Measurements from ENCODE around the gene DPP7.
A peak's percentile ranks its signal among the peaks of the same experiment; 100 is the strongest.

Gene DPP7

DNA sequence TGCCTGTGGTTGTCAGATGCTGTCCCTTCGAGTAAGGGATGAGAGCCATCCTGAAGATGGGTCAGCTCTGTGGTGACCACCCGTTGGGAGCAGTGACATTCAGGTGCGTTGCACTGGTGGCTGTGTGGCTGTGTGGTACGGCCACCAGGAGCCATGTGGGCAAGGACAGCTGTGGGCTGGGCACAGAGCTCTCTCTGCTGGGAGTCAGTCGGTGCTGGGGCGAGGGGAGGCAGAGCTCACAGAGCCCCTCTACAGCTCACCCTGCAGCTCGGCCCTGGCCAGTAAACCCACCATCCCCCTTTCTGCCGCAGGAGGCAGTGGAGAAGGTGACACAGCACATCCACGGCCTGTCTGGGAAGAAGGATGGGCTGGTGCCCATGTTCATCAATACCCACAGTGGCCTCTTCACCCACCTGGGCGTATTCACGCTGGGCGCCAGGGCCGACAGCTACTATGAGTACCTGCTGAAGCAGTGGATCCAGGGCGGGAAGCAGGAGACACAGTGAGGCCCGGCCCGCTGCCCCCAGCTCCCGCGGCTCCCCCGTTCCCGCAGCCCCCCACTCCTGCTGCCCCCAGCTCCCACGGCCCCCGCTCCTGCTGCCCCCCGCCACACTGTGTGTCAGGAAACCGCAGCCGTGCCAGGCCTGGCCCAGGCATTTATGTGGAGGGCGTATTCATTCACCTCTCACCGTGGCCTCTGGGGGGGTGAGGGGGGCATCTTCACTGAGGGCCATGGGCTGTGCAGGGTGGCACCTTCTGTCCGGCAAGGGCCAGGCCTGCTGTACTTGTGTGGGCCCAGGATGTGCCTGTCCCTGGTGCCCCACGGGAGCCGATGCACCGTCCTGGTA lies 8.5 kb downstream of the DPP7 start:
- intact Hi-C loops (cut with DNase I), result no loop called here
- no peak for DNase-seq

- intact Hi-C loops (cut with DNase I), result no loop called here
- no peak for DNase-seq
Measured at GRCh38 chr9:137103206-137103999, 11.1 kb downstream of the DPP7 start.

- no peak for DNase-seq
- intact Hi-C loops (cut with DNase I), result no loop called here
Measured at GRCh38 chr9:137099231-137099630, 15.3 kb downstream of the DPP7 start.

DNA sequence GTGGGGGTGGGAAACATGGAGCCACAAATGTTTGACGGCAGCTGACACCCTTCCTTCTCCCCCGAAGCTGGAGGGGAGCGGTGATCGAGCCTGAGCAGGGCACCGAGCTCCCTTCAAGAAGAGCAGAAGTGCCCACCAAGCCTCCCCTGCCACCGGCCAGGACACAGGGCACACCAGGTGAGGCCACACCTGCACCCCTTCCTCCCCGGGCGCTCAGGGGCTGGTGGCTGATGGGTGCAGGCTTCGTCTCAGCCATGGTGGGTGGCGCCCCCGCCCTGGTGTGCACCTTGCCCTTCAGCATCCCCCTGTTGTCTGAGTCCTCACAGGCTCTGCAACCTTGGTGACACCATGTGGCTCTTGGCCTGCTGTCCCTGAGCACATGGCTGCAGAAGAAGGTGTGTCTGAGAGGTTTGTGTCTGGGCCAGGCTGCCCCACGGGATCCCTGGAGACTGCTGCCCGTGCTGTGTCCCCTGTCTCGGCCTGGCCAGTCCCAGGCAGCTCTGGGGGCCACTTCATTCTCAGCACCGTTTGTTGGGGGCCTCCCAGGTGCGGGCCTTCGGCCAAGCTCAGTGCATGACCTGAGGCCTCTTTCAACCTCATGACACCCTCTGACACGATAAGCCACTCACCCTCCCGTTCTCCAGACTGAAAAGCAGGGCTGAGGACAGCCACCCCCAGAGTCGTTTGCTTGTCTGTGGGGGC lies 16.6 kb downstream of the DPP7 start:
- no peak for DNase-seq
- intact Hi-C loops (cut with DNase I), result no loop called here

DNA sequence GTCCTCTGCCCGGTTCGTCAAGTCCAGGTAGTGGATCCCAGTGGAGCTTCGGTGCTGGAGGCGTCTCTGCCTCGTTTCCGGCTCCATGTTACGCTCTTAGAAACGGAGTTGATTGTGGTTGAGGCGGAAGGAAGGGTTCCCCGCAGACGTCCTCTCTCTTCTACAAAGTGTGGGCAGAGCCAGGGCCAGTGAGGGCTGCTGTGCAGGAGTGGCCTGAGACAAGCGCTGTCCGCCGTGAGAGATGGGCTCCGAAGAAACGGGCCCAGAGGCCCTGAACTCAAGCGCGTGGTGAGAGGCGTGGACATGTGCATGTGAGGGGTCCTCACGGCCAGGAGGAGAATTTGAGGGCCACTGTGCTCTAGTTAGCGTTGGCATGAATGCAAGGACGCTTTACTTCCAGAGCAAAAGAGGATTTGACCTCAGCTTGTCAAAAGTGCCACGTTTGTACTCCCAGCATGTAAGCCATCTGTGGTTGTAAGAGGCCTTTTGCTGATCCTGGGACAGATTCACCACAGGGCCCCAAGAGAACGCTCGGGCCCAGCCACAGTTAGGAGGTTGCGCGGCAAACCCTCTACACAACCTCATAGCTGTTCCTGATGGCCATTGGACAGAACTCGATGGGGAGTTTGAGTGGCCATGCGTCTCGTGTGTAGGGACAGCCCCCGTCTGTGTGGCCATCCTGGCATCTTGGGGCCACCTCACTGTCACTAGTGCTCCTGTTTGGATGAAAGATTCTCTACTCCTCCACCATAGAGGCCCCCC lies 17.6 kb downstream of the DPP7 start:
- no peak for DNase-seq
- intact Hi-C loops (cut with DNase I), result no loop called here

DNA sequence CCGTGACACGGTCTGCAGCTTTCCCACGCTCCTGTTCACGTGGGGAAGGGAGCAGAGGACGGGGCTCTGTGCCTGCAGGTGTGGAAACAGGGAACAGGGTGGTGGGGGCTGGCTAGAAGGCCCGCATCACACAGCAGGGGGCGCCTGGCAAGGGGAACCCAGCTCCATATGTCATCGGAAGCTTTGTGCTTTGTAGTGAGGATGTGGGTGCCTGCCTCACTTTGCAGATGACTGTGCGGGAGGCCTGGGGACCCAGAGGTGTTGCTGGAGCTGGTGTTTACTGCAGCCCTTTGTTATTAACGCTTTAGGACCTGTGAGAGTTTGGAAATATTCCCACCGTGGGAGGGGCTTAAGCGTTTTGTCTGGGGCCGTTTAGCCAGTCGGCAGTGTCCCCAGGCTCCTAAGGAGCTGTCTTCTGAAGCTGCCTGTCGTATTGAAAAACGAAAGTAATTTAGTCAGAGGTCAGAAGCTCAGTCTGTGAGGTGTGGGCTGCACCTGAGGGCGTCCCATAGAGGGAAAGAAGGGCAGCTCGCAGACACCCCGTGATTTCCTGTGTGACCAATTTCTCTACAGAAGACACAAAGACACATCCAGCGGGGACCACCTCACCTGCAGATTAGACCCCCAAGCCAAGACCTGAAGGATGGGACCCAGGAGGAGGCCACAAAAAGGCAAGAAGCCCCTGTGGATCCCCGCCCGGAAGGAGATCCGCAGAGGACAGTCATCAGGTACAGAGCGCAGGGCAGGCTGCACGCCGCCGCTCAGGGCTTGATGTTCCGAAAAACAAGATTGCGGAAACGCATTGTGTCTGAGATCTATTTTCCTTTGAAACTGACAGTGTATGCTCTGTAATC lies 18.6 kb downstream of the DPP7 start:
- DNase-seq, result peak in 17 of 42 donors; percentile 31 to 72 (median 52)
- intact Hi-C loops (cut with DNase I), result no loop called here

- DNase-seq, result peak in 1 of 42 donors; percentile 19
- intact Hi-C loops (cut with DNase I), result no loop called here
Measured at GRCh38 chr9:137089232-137089947, 25.1 kb downstream of the DPP7 start.

GRCh38 chr9:137088121-137088520 lies 26.4 kb downstream of the DPP7 start:
- DNase-seq, result no peak
- intact Hi-C loops (cut with DNase I), result no loop called here

DNA sequence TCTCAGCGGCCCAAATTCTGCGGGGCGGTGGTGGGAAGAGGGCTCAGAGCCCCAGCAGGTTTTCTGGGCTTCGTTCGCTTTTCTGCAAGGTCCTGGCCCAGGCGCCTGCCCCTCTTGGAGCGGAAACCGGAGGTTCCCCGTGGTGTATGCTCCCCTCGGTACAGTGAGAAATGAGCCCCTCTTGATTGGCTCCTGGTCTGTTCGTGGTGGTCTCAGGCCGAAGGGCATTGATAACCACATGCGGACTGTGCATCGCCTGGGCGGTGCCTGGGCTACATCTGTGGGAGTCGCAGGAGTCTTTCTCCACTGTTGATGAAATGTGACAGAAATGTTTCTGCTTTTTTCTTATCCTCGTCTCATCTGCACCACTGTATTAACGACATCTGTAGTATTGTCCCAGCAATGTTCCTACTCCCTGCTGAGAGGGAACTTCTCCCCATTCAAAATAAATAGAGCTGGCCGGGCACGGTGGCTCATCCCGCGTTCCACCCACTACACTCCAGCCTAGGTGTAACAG lies 27.1 kb downstream of the DPP7 start:
- intact Hi-C loops (cut with DNase I), result no loop called here
- peak in 1 of 42 donors; percentile 37 for DNase-seq

GRCh38 chr9:137086531-137087408 lies 27.8 kb downstream of the DPP7 start, which contains the start of gene MAN1B1:
MAN1B1 (plus strand) TSS chr9:137086985; CDS start chr9:137087000, 15 bp downstream.
- intact Hi-C loops (cut with DNase I), result no loop called here

GRCh38 chr9:137085920-137086530 lies 28.5 kb downstream of the DPP7 start:
- intact Hi-C loops (cut with DNase I), result no loop called here
- peak in 1 of 42 donors; percentile 58 for DNase-seq

More at GRCh38 chr9:137086531-137087408, 27.8 kb downstream of the DPP7 start, which contains the start of gene MAN1B1:
- DNase-seq, result peak; percentile 93 to 99 (median 97)

DNA sequence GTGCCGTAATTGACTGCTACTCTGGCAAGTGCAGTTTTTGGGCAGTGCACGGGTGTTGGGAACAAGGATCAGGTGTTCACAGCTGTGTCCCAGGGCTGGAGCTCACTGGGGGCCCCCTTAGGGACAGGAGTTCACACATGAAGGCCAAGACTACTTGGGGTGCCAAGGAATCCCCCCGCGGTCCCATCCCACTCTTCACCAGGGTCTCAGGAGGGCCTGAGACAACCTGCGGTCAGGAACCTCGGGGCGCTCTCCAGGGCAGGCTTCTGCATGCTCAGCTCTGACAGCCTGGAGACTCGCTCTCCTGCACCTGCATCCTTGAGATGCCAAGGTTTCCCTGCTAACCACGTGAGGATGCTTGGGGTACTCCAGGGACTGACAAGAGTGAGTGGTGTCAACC lies 30.0 kb downstream of the DPP7 start:
- intact Hi-C loops (cut with DNase I), result no loop called here
- no peak for DNase-seq

GRCh38 chr9:137083394-137084004 lies 31.0 kb downstream of the DPP7 start:
- intact Hi-C loops (cut with DNase I), result no loop called here
- peak; percentile 59 to 95 (median 80) for DNase-seq

DNA sequence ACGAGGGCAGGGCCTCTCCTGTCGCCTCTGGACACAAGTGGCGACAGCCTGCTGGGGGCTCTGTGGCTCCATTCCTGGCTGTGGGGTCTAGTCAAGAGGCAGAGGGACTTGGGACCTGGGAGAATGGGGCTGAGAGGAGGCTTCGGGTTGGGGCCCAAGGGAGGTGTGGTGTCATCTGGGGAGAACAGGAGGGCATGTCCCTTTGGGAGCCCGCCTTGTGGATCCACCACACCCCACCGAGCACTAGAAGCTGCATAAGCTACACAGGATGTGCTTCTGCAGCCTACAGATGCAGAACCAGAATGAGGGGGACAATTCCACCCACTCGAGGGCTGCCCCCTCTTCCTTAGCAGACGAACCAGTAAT lies 31.6 kb downstream of the DPP7 start:
- intact Hi-C loops (cut with DNase I), result no loop called here
- DNase-seq, result no peak

DNA sequence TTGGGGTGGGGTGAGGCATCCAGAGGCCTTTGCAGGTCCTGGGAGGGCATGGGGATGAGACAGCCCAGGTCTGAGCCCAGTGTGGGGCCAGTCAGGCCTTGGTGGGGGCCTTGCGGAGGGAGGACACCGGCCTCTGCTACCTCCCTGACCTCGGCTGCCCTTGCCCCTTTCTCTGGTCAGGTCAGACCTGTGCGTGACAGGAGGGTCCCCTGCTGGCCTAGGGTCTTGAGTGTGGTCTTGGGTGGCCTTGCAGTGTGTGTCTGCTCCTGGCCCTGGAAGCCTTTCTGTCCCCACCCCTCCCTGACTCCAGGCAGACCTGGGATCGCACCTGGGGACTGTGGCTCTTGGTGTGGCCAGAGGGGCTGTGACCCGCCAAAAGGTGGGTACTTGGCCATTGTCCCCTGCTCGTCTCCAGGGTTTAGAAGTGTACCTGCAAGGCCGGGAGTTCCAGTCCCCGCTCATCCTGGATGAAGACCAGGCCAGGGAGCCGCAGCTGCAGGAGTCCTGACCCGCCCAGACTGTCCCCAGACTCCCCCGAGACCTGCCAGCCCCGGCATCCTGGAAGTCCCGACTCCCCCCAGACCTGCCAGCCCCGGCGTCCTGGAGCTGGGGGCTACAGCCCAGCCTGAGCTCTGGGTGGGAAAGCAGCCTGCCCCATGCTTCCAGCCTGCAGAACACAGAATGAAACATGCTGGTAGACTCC lies 32.2 kb downstream of the DPP7 start:
- DNase-seq, result no peak
- intact Hi-C loops (cut with DNase I), result no loop called here

Measured in head of caudate nucleus (tissue), 42 donors.